ENCODE data around the gene TTR. TPM values are rescaled to one million over a fixed set of nuclear protein-coding genes. Genes with fewer than 3 reads are reported as not detected.

The TTR gene
- total RNA-seq, 1 experiment from 2014 or later: 139 TPM

DNA sequence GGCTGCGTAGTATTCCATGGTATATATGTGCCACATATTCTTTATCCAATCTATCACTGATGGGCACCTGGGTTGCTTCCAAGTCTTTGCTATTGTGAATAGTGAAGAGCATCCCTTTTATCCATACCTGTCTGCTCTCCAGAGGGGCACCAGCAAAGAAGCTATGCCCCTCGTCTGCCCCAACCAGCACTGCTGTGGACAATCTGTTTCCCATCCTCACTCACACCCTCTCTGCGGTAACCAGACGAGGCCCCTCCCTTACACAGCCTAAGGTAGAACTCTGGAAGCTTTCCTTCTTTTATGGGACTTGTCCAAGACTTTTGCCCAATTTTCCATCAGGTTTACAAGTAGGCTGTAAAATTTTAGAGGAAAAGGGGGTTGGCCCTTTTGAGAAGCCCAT, 24.9 kb downstream of the TTR start:
- no peak for TF ChIP-seq CTCF (IDR thresholded peaks at IDR 0.05; ENCODE audit: insufficient read depth in 1 of 2, low read depth in 1 of 2, low read length in 1 of 2, severe bottlenecking in 1 of 2, unreplicated experiment in 1 of 2)
- ChIA-PET POLR2A (no interaction called here), CTCF (no interaction called here)
- H3K4me1 ChIP-seq: no peaks in the 10 kb centered on the region
- no peak overlapping the region for H3K27ac Mint-ChIP-seq (ENCODE audit: unreplicated experiment)
- intact Hi-C loops (cut with micrococcal nuclease; ENCODE audit: unreplicated experiment): no loop called here
- peaks cover 14% of the 10 kb centered on the region for H3K36me3 Mint-ChIP-seq (ENCODE audit: insufficient read depth, unreplicated experiment)
- H3K27me3 ChIP-seq (replicated peaks; ENCODE audit: control insufficient read depth, insufficient read depth, low read length): no peaks in the 10 kb centered on the region
- no TSS peak for BruUV-seq (replicated peaks)
- H3K4me3 Mint-ChIP-seq (ENCODE audit: unreplicated experiment): no peak overlapping the region
- H3K9me3 ChIP-seq: no peaks in the 10 kb centered on the region
- H3K36me3 ChIP-seq (ENCODE audit: control insufficient read depth, insufficient read depth, low read length): no peaks in the 10 kb centered on the region
- H3K9me3 Mint-ChIP-seq (ENCODE audit: unreplicated experiment): peaks cover 13% of the 10 kb centered on the region
- no peaks in the 10 kb centered on the region for H3K27me3 Mint-ChIP-seq (ENCODE audit: insufficient read depth, unreplicated experiment)
- no peak overlapping the region for H3K4me3 ChIP-seq (ENCODE audit: low read depth, low read length)
- no peak for DNase-seq
- peaks cover 7% of the 10 kb centered on the region for H3K4me1 Mint-ChIP-seq (ENCODE audit: low read depth, unreplicated experiment)

DNA sequence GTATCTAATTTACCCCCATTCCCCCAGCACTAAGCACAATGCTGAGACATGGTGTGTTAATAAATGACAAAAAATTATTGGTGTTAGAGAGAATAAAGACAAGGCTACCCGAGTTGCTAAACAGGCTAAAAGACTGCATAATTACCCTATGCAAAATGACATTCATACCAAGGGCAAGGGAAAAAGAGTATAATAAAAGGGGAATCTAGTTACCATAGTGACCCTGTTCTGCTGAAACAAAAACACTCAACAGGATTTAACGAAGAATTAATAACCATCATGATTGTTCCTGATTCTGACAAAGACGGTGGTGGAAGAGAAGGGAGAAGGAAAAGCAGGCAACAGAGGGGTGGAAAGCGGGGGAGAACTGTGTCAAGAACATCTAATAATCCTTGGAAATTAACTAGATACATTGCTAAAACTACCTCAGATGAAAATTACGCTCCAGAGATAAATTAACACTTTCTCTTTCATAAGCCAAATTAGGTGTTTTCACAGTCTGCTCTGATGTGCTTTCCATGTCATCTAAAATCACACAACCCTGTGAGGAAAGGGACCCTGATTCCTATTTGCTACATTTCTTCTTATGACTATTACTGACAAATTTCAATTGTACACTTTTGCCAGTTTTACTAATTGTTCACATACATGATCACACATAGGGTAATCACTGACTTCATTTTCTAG, 25.5 kb downstream of the TTR start:
- no peaks in the 10 kb centered on the region for H3K9me3 ChIP-seq
- CTCF ChIA-PET: no interaction called here
- no peak for TF ChIP-seq CTCF (IDR thresholded peaks at IDR 0.05; ENCODE audit: insufficient read depth in 1 of 2, low read depth in 1 of 2, low read length in 1 of 2, severe bottlenecking in 1 of 2, unreplicated experiment in 1 of 2)
- no TSS peak for BruUV-seq (replicated peaks)
- H3K27me3 Mint-ChIP-seq (ENCODE audit: insufficient read depth, unreplicated experiment): no peaks in the 10 kb centered on the region
- no peaks in the 10 kb centered on the region for H3K27me3 ChIP-seq (replicated peaks; ENCODE audit: control insufficient read depth, insufficient read depth, low read length)
- H3K4me1 Mint-ChIP-seq (ENCODE audit: low read depth, unreplicated experiment): peaks cover 7% of the 10 kb centered on the region
- intact Hi-C loops (cut with micrococcal nuclease; ENCODE audit: unreplicated experiment): no loop called here
- H3K4me3 Mint-ChIP-seq (ENCODE audit: unreplicated experiment): no peak overlapping the region
- H3K27ac Mint-ChIP-seq (ENCODE audit: unreplicated experiment): no peak overlapping the region
- H3K36me3 ChIP-seq (ENCODE audit: control insufficient read depth, insufficient read depth, low read length): no peaks in the 10 kb centered on the region
- H3K9me3 Mint-ChIP-seq (ENCODE audit: unreplicated experiment): peaks cover 13% of the 10 kb centered on the region
- POLR2A ChIA-PET: no interaction called here
- H3K4me1 ChIP-seq: no peaks in the 10 kb centered on the region
- H3K4me3 ChIP-seq (ENCODE audit: low read depth, low read length): no peak overlapping the region
- peaks cover 14% of the 10 kb centered on the region for H3K36me3 Mint-ChIP-seq (ENCODE audit: insufficient read depth, unreplicated experiment)
- no peak for DNase-seq

- no peaks in the 10 kb centered on the region for H3K9me3 ChIP-seq
- CTCF ChIA-PET: no interaction called here
Observed at GRCh38 chr18:31618801-31619200, 27.1 kb downstream of the TTR start.

More at GRCh38 chr18:31618801-31619200, 27.1 kb downstream of the TTR start:
- BruUV-seq (replicated peaks): no TSS peak
- Mint-ChIP-seq H3K9me3 (ENCODE audit: unreplicated experiment) (peaks cover 13% of the 10 kb centered on the region), H3K36me3 (ENCODE audit: insufficient read depth, unreplicated experiment) (peaks cover 14% of the 10 kb centered on the region), H3K27ac (ENCODE audit: unreplicated experiment) (no peak overlapping the region), H3K4me3 (ENCODE audit: unreplicated experiment) (no peak overlapping the region), H3K4me1 (ENCODE audit: low read depth, unreplicated experiment) (peaks cover 7% of the 10 kb centered on the region), H3K27me3 (ENCODE audit: insufficient read depth, unreplicated experiment) (no peaks in the 10 kb centered on the region)
- H3K4me1 ChIP-seq: no peaks in the 10 kb centered on the region
- no peak for TF ChIP-seq CTCF (IDR thresholded peaks at IDR 0.05; ENCODE audit: insufficient read depth in 1 of 2, low read depth in 1 of 2, low read length in 1 of 2, severe bottlenecking in 1 of 2, unreplicated experiment in 1 of 2)
- no peak overlapping the region for H3K4me3 ChIP-seq (ENCODE audit: low read depth, low read length)
- H3K27me3 ChIP-seq (replicated peaks; ENCODE audit: control insufficient read depth, insufficient read depth, low read length): no peaks in the 10 kb centered on the region
- no peaks in the 10 kb centered on the region for H3K36me3 ChIP-seq (ENCODE audit: control insufficient read depth, insufficient read depth, low read length)
- intact Hi-C loops (cut with micrococcal nuclease; ENCODE audit: unreplicated experiment): no loop called here
- DNase-seq: no peak
- POLR2A ChIA-PET: no interaction called here

All from Caco-2 (cell line).